Left cardiac atrium (tissue), 4 donors: ENCODE data around the gene METTL22. TPM values are rescaled to one million over a fixed set of nuclear protein-coding genes. Genes with fewer than 3 reads are reported as not detected.

ENCODE experiments used
- ATAC-seq, 2 donors: fragments of 200-7000 bp; cut with Tn5 transposase; one replicate each; pipeline ENCODE4 v1.9.1; 2020; ENCODE audit warnings: mild to moderate bottlenecking in 2 of 2, moderate library complexity in 2 of 2
- DNase-seq: peaks from one replicate; pipeline ENCODE4 v3.0.0-alpha.2; 2020
- intact Hi-C, 2 donors: fragments of 100-400 bp; cut with DNase I; formaldehyde crosslinking; loops; one replicate each; pipeline versions ENCODE4 v1.14.1 to v1.15.1; 2022 to 2023
- total RNA-seq, 2 donors: library from RNA; stranded (reverse); fragmentation: NEBNext Ultra II Directional; extraction: Animal tissue kit (Norgen Biotek cat#: 25700); gene quantifications; one replicate each; pipeline ENCODE4 v1.2.1, GENCODE V29; 2021
- donor health status: DM: no; HTN: yes; CAD: no.
- donor health status: DM: no; HTN: yes; CAD: no; lungs with severe emphysema.
- donor health status: DM: yes; HTN: yes; CAD: no.
- donor health status: Dilated cardiomyopathy.

Gene METTL22
- total RNA-seq, 2 donors from 2014 or later: 24.7 to 31.0 TPM

GRCh38 chr16:8589900-8590688 lies 31.4 kb upstream of the METTL22 start, which contains the start of gene TMEM114:
TSS of gene TMEM114 (minus strand) at chr16:8590511. CDS start at chr16:8589838, 673 bp downstream.
- ATAC-seq (no peak), DNase-seq (no peak)
- intact Hi-C loops: no loop called here

- intact Hi-C loops: no loop called here
- no peak for DNase-seq
- no peak for ATAC-seq
These were observed 30.7 kb upstream of the METTL22 start for GRCh38 chr16:8590811-8591210.

GRCh38 chr16:8591451-8591850 lies 30.0 kb upstream of the METTL22 start:
- intact Hi-C loops: no loop called here
- ATAC-seq: no peak
- DNase-seq: no peak

- intact Hi-C loops: no loop called here
- DNase-seq: no peak
- peak in 1 of 2 donors; percentile 90 for ATAC-seq
These were observed 27.3 kb upstream of the METTL22 start for GRCh38 chr16:8594149-8594666.

- intact Hi-C loops: no loop called here
- DNase-seq (no peak), ATAC-seq (no peak)
These were observed 25.7 kb upstream of the METTL22 start for GRCh38 chr16:8595783-8596182.

- ATAC-seq: no peak
- intact Hi-C loops: no loop called here
- DNase-seq: no peak
These were observed 24.9 kb upstream of the METTL22 start for GRCh38 chr16:8596581-8596980.

- no peak for DNase-seq
- intact Hi-C loops: no loop called here
- ATAC-seq: peak in 1 of 2 donors; percentile 23
These were observed 21.2 kb upstream of the METTL22 start for GRCh38 chr16:8600144-8600775.

GRCh38 chr16:8605554-8605953 lies 15.9 kb upstream of the METTL22 start:
- no peak for DNase-seq
- intact Hi-C loops: no loop called here
- no peak for ATAC-seq

- no peak for ATAC-seq
- DNase-seq: no peak
- intact Hi-C loops: no loop called here
These were observed 14.3 kb upstream of the METTL22 start for GRCh38 chr16:8607214-8607613.

- DNase-seq (no peak), ATAC-seq (no peak)
- intact Hi-C loops: no loop called here
These were observed 10.4 kb upstream of the METTL22 start for GRCh38 chr16:8611122-8611521.

GRCh38 chr16:8611886-8612600 lies 9.5 kb upstream of the METTL22 start:
- intact Hi-C loops: no loop called here
- no peak for DNase-seq
- ATAC-seq: no peak

GRCh38 chr16:8614435-8615029 lies 7.0 kb upstream of the METTL22 start:
- ATAC-seq (no peak), DNase-seq (no peak)
- intact Hi-C loops: no loop called here

- ATAC-seq (no peak), DNase-seq (no peak)
- intact Hi-C loops: loop anchor here in 1 of 2 donors (5.0 kb wide), 1 partner anchor 53 kb away; no protein-coding TSS in a partner anchor
These were observed 1.7 kb upstream of the METTL22 start for GRCh38 chr16:8619671-8620370.

GRCh38 chr16:8620535-8620934 lies 963 bp upstream of the METTL22 start:
- DNase-seq (no peak), ATAC-seq (no peak)
- intact Hi-C loops: loop anchor here in 1 of 2 donors (5.0 kb wide), 1 partner anchor 53 kb away; no protein-coding TSS in a partner anchor

GRCh38 chr16:8621222-8621571 lies 301 bp upstream of the METTL22 start:
- intact Hi-C loops: loop anchor here in 1 of 2 donors (5.0 kb wide), 1 partner anchor 54 kb away; no protein-coding TSS in a partner anchor
- no peak for DNase-seq
- no peak for ATAC-seq

GRCh38 chr16:8622315-8622656 lies 788 bp downstream of the METTL22 start:
- ATAC-seq: peak in 1 of 2 donors; percentile 5
- intact Hi-C loops: loop anchor here in 1 of 2 donors (5.0 kb wide), 1 partner anchor 55 kb away; no protein-coding TSS in a partner anchor

GRCh38 chr16:8623634-8624033 lies 2.1 kb downstream of the METTL22 start:
- DNase-seq (no peak), ATAC-seq (no peak)
- intact Hi-C loops: loop anchor here in 1 of 2 donors (5.0 kb wide), 1 partner anchor 56 kb away; no protein-coding TSS in a partner anchor

More at GRCh38 chr16:8622315-8622656, 788 bp downstream of the METTL22 start:
- DNase-seq: no peak

- intact Hi-C loops: no loop called here
- no peak for ATAC-seq
- no peak for DNase-seq
These were observed 4.1 kb downstream of the METTL22 start for GRCh38 chr16:8625491-8626087.
